Osteocyte (in vitro differentiated cells): ENCODE measurements around the gene UVSSA. TPM values are rescaled to one million over a fixed set of nuclear protein-coding genes. Genes with fewer than 3 reads are reported as not detected.
A peak's percentile ranks its signal among the peaks of the same experiment; 100 is the strongest.

Experiments used
- DNase-seq: peaks from one replicate; pipeline ENCODE4 v3.0.0; 2021; ENCODE audit warnings: mixed read lengths; ENCODE audit not compliant: unreplicated experiment; ENCODE audit errors: extremely low spot score
- H3K27ac Mint-ChIP-seq: one replicate; pipeline ENCODE4 v1.8.0; 2021; ENCODE audit warnings: mild to moderate bottlenecking, mixed read lengths; ENCODE audit not compliant: unreplicated experiment
- H3K27me3 Mint-ChIP-seq: one replicate; pipeline ENCODE4 v1.8.0; 2021; ENCODE audit warnings: mixed read lengths; ENCODE audit not compliant: unreplicated experiment
- H3K36me3 Mint-ChIP-seq: one replicate; pipeline ENCODE4 v1.8.0; 2021; ENCODE audit warnings: mixed read lengths; ENCODE audit not compliant: unreplicated experiment
- H3K4me1 Mint-ChIP-seq: one replicate; pipeline ENCODE4 v1.8.0; 2021; ENCODE audit warnings: mixed read lengths; ENCODE audit not compliant: unreplicated experiment
- H3K4me3 Mint-ChIP-seq: one replicate; pipeline ENCODE4 v1.8.0; 2021; ENCODE audit warnings: mild to moderate bottlenecking, moderate library complexity, mixed read lengths; ENCODE audit not compliant: unreplicated experiment
- H3K9me3 Mint-ChIP-seq: one replicate; pipeline ENCODE4 v1.8.0; 2021; ENCODE audit warnings: mixed read lengths; ENCODE audit not compliant: unreplicated experiment
- CTCF ChIP-seq: fragments of 200-600 bp; sonication (generic); IDR thresholded peaks from 2 replicates; pipeline ENCODE4 v1.5.0; 2021; ENCODE audit warnings: antibody characterized with exemption, mild to moderate bottlenecking, moderate library complexity
- long read RNA-seq: library from polyadenylated mRNA; unstranded; transcript quantifications from one replicate; pipeline ENCODE4 v2.0.0, GENCODE V29; 2021
- total RNA-seq: library from RNA; stranded (reverse); gene quantifications from 2 replicates; pipeline ENCODE4 v1.2.1, GENCODE V29; 2021

The UVSSA gene
- total RNA-seq: 25.3 and 26.7 TPM in 2 replicates
- long read RNA-seq, partial matches to known transcripts: 0 of 4 reads
- long read RNA-seq, other reads (novel, unspliced or antisense): 4 of 4 reads

- Mint-ChIP-seq H3K27me3 (no peaks in the 10 kb centered on the region), H3K9me3 (no peaks in the 10 kb centered on the region), H3K4me3 (peak within 1 kb of the TSS; percentile 94), H3K27ac (peak within 1 kb of the TSS; percentile 90), H3K36me3 (peaks cover 5% of the 10 kb centered on the region), H3K4me1 (peaks cover 43% of the 10 kb centered on the region)
- no peak for TF ChIP-seq CTCF
- peak; percentile 100 for DNase-seq
Observed at GRCh38 chr4:1346781-1347409, at the start of gene UVSSA. Gene UVSSA, plus strand, starts transcription at chr4:1347208. Its CDS starts 884 bp downstream, at chr4:1348092.

GRCh38 chr4:1297456-1298325 is 49.3 kb upstream of the UVSSA start:
- Mint-ChIP-seq H3K9me3 (no peaks in the 10 kb centered on the region), H3K27me3 (no peaks in the 10 kb centered on the region), H3K4me3 (no peak overlapping the region), H3K27ac (peak overlapping the region; percentile 16), H3K36me3 (peaks cover 15% of the 10 kb centered on the region), H3K4me1 (peaks cover 25% of the 10 kb centered on the region)
- DNase-seq: no peak
- TF ChIP-seq CTCF: no peak

- peaks cover 24% of the 10 kb centered on the region for H3K4me1 Mint-ChIP-seq
- H3K27me3 Mint-ChIP-seq: no peaks in the 10 kb centered on the region
- no peaks in the 10 kb centered on the region for H3K9me3 Mint-ChIP-seq
- H3K27ac Mint-ChIP-seq: no peak overlapping the region
- H3K36me3 Mint-ChIP-seq: peaks cover 15% of the 10 kb centered on the region
- H3K4me3 Mint-ChIP-seq: no peak overlapping the region
- TF ChIP-seq CTCF: no peak
- DNase-seq: no peak
Observed at GRCh38 chr4:1298461-1298860, 48.5 kb upstream of the UVSSA start.

GRCh38 chr4:1299301-1299860 is 47.6 kb upstream of the UVSSA start:
- Mint-ChIP-seq H3K4me1 (peaks cover 17% of the 10 kb centered on the region), H3K4me3 (no peak overlapping the region), H3K27ac (no peak overlapping the region), H3K27me3 (no peaks in the 10 kb centered on the region), H3K36me3 (peaks cover 15% of the 10 kb centered on the region), H3K9me3 (no peaks in the 10 kb centered on the region)
- TF ChIP-seq CTCF: no peak
- DNase-seq: no peak
